Peyer's patch (tissue), 4 donors: Measurements from ENCODE around the gene CUL7.

Experiments used
- POLR2A ChIP-seq, 2 donors: fragments of 450-650 bp; IDR thresholded peaks; one replicate each; pipeline ENCODE4 v1.5.1; 2017; ENCODE audit warnings: antibody characterized with exemption in 2 of 2, mild to moderate bottlenecking in 2 of 2, moderate library complexity in 2 of 2
- TF ChIP-seq, protein P1 (sequence below), 6 experiments: fragments of 450-650 bp in 4 of 6; fragments of 200-600 bp in 2 of 6; sonication (generic) in 1 of 6; IDR thresholded peaks; one replicate each; pipeline ENCODE4 v1.5.1; 2017 to 2019; ENCODE audit warnings: antibody characterized with exemption in 6 of 6, mild to moderate bottlenecking in 3 of 6, moderate library complexity in 1 of 6

DNA sequence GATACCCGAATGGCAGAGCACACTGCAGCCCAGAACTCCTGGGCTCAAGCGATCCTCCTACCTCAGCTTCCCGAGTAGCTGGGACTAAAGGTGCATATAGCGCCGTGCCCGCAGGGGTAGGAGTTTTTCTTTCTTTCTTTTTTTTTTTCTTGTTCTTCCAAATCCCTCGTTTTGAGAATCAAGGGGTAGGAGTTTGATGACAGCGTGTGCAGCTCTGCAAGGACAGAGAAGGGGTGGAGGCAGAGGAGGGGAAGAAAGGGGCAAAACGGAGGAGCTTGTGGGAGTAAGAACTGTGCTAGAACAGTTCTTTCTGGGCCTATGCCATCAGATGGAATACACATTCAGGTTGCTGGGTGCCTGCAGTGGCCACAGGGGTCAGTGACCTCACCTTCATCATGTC, 16.9 kb downstream of the CUL7 start:
- TF ChIP-seq, protein P1, sequence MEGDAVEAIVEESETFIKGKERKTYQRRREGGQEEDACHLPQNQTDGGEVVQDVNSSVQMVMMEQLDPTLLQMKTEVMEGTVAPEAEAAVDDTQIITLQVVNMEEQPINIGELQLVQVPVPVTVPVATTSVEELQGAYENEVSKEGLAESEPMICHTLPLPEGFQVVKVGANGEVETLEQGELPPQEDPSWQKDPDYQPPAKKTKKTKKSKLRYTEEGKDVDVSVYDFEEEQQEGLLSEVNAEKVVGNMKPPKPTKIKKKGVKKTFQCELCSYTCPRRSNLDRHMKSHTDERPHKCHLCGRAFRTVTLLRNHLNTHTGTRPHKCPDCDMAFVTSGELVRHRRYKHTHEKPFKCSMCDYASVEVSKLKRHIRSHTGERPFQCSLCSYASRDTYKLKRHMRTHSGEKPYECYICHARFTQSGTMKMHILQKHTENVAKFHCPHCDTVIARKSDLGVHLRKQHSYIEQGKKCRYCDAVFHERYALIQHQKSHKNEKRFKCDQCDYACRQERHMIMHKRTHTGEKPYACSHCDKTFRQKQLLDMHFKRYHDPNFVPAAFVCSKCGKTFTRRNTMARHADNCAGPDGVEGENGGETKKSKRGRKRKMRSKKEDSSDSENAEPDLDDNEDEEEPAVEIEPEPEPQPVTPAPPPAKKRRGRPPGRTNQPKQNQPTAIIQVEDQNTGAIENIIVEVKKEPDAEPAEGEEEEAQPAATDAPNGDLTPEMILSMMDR (IDR thresholded peaks at IDR 0.05): no peak
- TF ChIP-seq POLR2A (IDR thresholded peaks at IDR 0.05): no peak
